ENCODE results near the gene SOX18.

The SOX18 gene

GRCh38 chr20:64042054-64042781 is 7.2 kb downstream of the SOX18 start:
- Histone ChIP-seq H3K4me3 (ENCODE audit: low read length, poor library complexity, severe bottlenecking) (no peak overlapping the region), H3K4me1 (ENCODE audit: insufficient read depth, low read length, poor library complexity, severe bottlenecking) (peaks cover 45% of the 10 kb centered on the region), H3K9ac (ENCODE audit: low read depth, low read length, poor library complexity, severe bottlenecking) (no peak overlapping the region), H3F3A (ENCODE audit: low read depth) (no peaks in the 10 kb centered on the region), H2AFZ (ENCODE audit: low read length) (no peak overlapping the region), H3K9me2 (replicated peaks; ENCODE audit: low read depth, low read length) (no peaks in the 10 kb centered on the region), H3K9me3 (ENCODE audit: insufficient read depth, low read depth, low read length) (no peaks in the 10 kb centered on the region), H3K36me3 (ENCODE audit: insufficient read depth, low read length) (no peaks in the 10 kb centered on the region), H3K79me2 (ENCODE audit: insufficient read depth, low read length) (no peaks in the 10 kb centered on the region), H4K20me1 (ENCODE audit: insufficient read depth, low read length, poor library complexity, severe bottlenecking) (no peaks in the 10 kb centered on the region), H3K27me3 (ENCODE audit: insufficient read depth, low read length, poor library complexity, severe bottlenecking) (no peaks in the 10 kb centered on the region), H3K4me2 (ENCODE audit: low read depth, low read length, poor library complexity, severe bottlenecking) (peak overlapping the region; percentile 4)
- TF ChIP-seq CTCF (conservative IDR thresholded peaks at IDR 0.05; ENCODE audit: low read length) (no peak), EZH2phosphoT487 (IDR thresholded peaks at IDR 0.05; ENCODE audit: borderline replicate concordance) (no peak)

- Histone ChIP-seq H3K4me3 (ENCODE audit: low read length, poor library complexity, severe bottlenecking) (no peak overlapping the region), H3K9me2 (replicated peaks; ENCODE audit: low read depth, low read length) (no peaks in the 10 kb centered on the region), H3K36me3 (ENCODE audit: insufficient read depth, low read length) (no peaks in the 10 kb centered on the region), H4K20me1 (ENCODE audit: insufficient read depth, low read length, poor library complexity, severe bottlenecking) (no peaks in the 10 kb centered on the region), H3K4me1 (ENCODE audit: insufficient read depth, low read length, poor library complexity, severe bottlenecking) (peaks cover 50% of the 10 kb centered on the region), H3F3A (ENCODE audit: low read depth) (no peaks in the 10 kb centered on the region), H3K9ac (ENCODE audit: low read depth, low read length, poor library complexity, severe bottlenecking) (no peak overlapping the region), H2AFZ (ENCODE audit: low read length) (no peak overlapping the region), H3K79me2 (ENCODE audit: insufficient read depth, low read length) (no peaks in the 10 kb centered on the region), H3K9me3 (ENCODE audit: insufficient read depth, low read depth, low read length) (no peaks in the 10 kb centered on the region), H3K4me2 (ENCODE audit: low read depth, low read length, poor library complexity, severe bottlenecking) (no peak overlapping the region), H3K27me3 (ENCODE audit: insufficient read depth, low read length, poor library complexity, severe bottlenecking) (no peaks in the 10 kb centered on the region)
- TF ChIP-seq CTCF (conservative IDR thresholded peaks at IDR 0.05; ENCODE audit: low read length): no peak
- TF ChIP-seq EZH2phosphoT487 (IDR thresholded peaks at IDR 0.05; ENCODE audit: borderline replicate concordance): no peak
Observed at GRCh38 chr20:64041781-64042053, 7.7 kb downstream of the SOX18 start.

- Histone ChIP-seq H3K36me3 (ENCODE audit: insufficient read depth, low read length) (no peaks in the 10 kb centered on the region), H3K4me1 (ENCODE audit: insufficient read depth, low read length, poor library complexity, severe bottlenecking) (peaks cover 55% of the 10 kb centered on the region), H3F3A (ENCODE audit: low read depth) (no peaks in the 10 kb centered on the region), H3K4me3 (ENCODE audit: low read length, poor library complexity, severe bottlenecking) (no peak overlapping the region), H4K20me1 (ENCODE audit: insufficient read depth, low read length, poor library complexity, severe bottlenecking) (no peaks in the 10 kb centered on the region), H3K9me3 (ENCODE audit: insufficient read depth, low read depth, low read length) (no peaks in the 10 kb centered on the region), H2AFZ (ENCODE audit: low read length) (no peak overlapping the region), H3K4me2 (ENCODE audit: low read depth, low read length, poor library complexity, severe bottlenecking) (no peak overlapping the region), H3K9ac (ENCODE audit: low read depth, low read length, poor library complexity, severe bottlenecking) (no peak overlapping the region), H3K79me2 (ENCODE audit: insufficient read depth, low read length) (no peaks in the 10 kb centered on the region), H3K27me3 (ENCODE audit: insufficient read depth, low read length, poor library complexity, severe bottlenecking) (no peaks in the 10 kb centered on the region), H3K9me2 (replicated peaks; ENCODE audit: low read depth, low read length) (no peaks in the 10 kb centered on the region)
- TF ChIP-seq EZH2phosphoT487 (IDR thresholded peaks at IDR 0.05; ENCODE audit: borderline replicate concordance) (no peak), CTCF (conservative IDR thresholded peaks at IDR 0.05; ENCODE audit: low read length) (no peak)
Observed at GRCh38 chr20:64041040-64041780, 8.2 kb downstream of the SOX18 start.
